ENCODE results near the gene RASSF5.
A peak's percentile ranks its signal among the peaks of the same experiment; 100 is the strongest.
"Not testable (repeated sequence)": the region's sequence is repeated elsewhere in the genome, so short reads cannot be mapped to it uniquely, and the experiment has no call there.

The RASSF5 gene

GRCh38 chr1:206572835-206573234 is 65.5 kb downstream of the RASSF5 start:
- DNase-seq (ENCODE audit: low spot score) = no peak

GRCh38 chr1:206573319-206573718 is 66.0 kb downstream of the RASSF5 start:
- DNase-seq (ENCODE audit: low spot score) = no peak

- DNase-seq (ENCODE audit: low spot score) = no peak
Observed at GRCh38 chr1:206573762-206574161, 66.4 kb downstream of the RASSF5 start.

GRCh38 chr1:206575165-206575893 is 68.0 kb downstream of the RASSF5 start:
- peak; percentile 74 for DNase-seq (ENCODE audit: low spot score)

GRCh38 chr1:206575894-206576737 is 68.8 kb downstream of the RASSF5 start:
- no peak for DNase-seq (ENCODE audit: low spot score)

GRCh38 chr1:206577626-206578025 is 70.3 kb downstream of the RASSF5 start:
- no peak for DNase-seq (ENCODE audit: low spot score)

- DNase-seq (ENCODE audit: low spot score) = peak; percentile 51
Observed at GRCh38 chr1:206578068-206578977, 71.0 kb downstream of the RASSF5 start.

- DNase-seq (ENCODE audit: low spot score) = no peak
Observed at GRCh38 chr1:206578978-206579374, 71.6 kb downstream of the RASSF5 start.

GRCh38 chr1:206579747-206580437 is 72.6 kb downstream of the RASSF5 start:
- peak; percentile 82 for DNase-seq (ENCODE audit: low spot score)

GRCh38 chr1:206580438-206581113 is 73.2 kb downstream of the RASSF5 start:
- DNase-seq (ENCODE audit: low spot score) = no peak

GRCh38 chr1:206581114-206581497 is 73.8 kb downstream of the RASSF5 start:
- DNase-seq (ENCODE audit: low spot score) = not testable (repeated sequence)

- peak; percentile 55 for DNase-seq (ENCODE audit: low spot score)
Observed at GRCh38 chr1:206581571-206581981, 74.2 kb downstream of the RASSF5 start.

GRCh38 chr1:206582537-206582936 is 75.2 kb downstream of the RASSF5 start:
- no peak for DNase-seq (ENCODE audit: low spot score)

GRCh38 chr1:206582971-206583706 is 75.8 kb downstream of the RASSF5 start:
- DNase-seq (ENCODE audit: low spot score) = no peak

GRCh38 chr1:206583707-206584648 is 76.6 kb downstream of the RASSF5 start:
- DNase-seq (ENCODE audit: low spot score) = peak; percentile 86

- no peak for DNase-seq (ENCODE audit: low spot score)
Observed at GRCh38 chr1:206584683-206585082, 77.4 kb downstream of the RASSF5 start.

GRCh38 chr1:206586501-206587445 is 79.4 kb downstream of the RASSF5 start:
- no peak for DNase-seq (ENCODE audit: low spot score)

GRCh38 chr1:206587904-206588303 is 80.6 kb downstream of the RASSF5 start:
- DNase-seq (ENCODE audit: low spot score) = no peak

All from CD4-positive, alpha-beta T cell treated with Interleukin-6 at 100 ng/mL for 8 hours (primary cell).